Kidney (tissue), 14 donors: ENCODE results near the gene TMEM108. TPM values are rescaled to one million over a fixed set of nuclear protein-coding genes. Genes with fewer than 3 reads are reported as not detected.

Experiments
- DNase-seq, 5 donors: peaks; one replicate each; pipeline ENCODE4 v3.0.0-alpha.2; 2013 to 2020
- FAIRE-seq: peaks from 2 replicates; lab custom pipeline; 2012; peaks lifted over from hg19 to GRCh38; lab: Jason Lieb, UNC
- H3K27ac ChIP-seq, 2 donors: one replicate each; pipeline ENCODE4 v1.7.0; 2013; ENCODE audit warnings: low read depth in 2 of 2, low read length in 2 of 2, inconsistent platforms in 1 of 2
- H3K27me3 ChIP-seq: one replicate; pipeline ENCODE4 v1.7.1; 2013; ENCODE audit warnings: low read length, inconsistent platforms; ENCODE audit not compliant: control insufficient read depth, insufficient read depth
- H3K36me3 ChIP-seq, 3 donors: one replicate each; pipeline versions ENCODE4 v1.7.0 to v1.7.1; 2013; ENCODE audit warnings: low read length in 3 of 3, control low read depth in 1 of 3, inconsistent platforms in 1 of 3; ENCODE audit not compliant: insufficient read depth in 3 of 3, control insufficient read depth in 2 of 3
- H3K4me1 ChIP-seq, 3 donors: one replicate each; pipeline versions ENCODE4 v1.7.0 to v1.7.1; 2013; ENCODE audit warnings: low read length in 3 of 3, inconsistent platforms in 1 of 3, low read depth in 1 of 3; ENCODE audit not compliant: control insufficient read depth in 2 of 3, insufficient read depth in 2 of 3
- H3K4me3 ChIP-seq, 3 donors: one replicate each; pipeline versions ENCODE4 v1.7.0 to v1.8.1; 2013; ENCODE audit warnings: low read length in 3 of 3, control low read depth in 1 of 3, inconsistent platforms in 1 of 3
- H3K9ac ChIP-seq, 3 donors: one replicate each; pipeline versions ENCODE4 v1.7.0 to v1.7.1; 2013; ENCODE audit warnings: low read length in 3 of 3, control low read depth in 1 of 3, inconsistent platforms in 1 of 3
- H3K9me3 ChIP-seq, 3 donors: one replicate each; pipeline versions ENCODE4 v1.7.0 to v1.7.1; 2013; ENCODE audit warnings: low read length in 3 of 3, control low read depth in 1 of 3, inconsistent platforms in 1 of 3; ENCODE audit not compliant: control insufficient read depth in 2 of 3, insufficient read depth in 1 of 3
- intact Hi-C: fragments of 100-400 bp; cut with DNase I; formaldehyde crosslinking; loops from one replicate; pipeline ENCODE4 v1.11.1; 2022
- polyA plus RNA-seq: library from polyadenylated mRNA; stranded (reverse); fragments of 350-450 nt; fragmentation: Illumina TruSeq; extraction: RNeasy Lipid Tissue Mini Kit (QIAGEN cat#74804); gene quantifications from one replicate; pipeline ENCODE4 v1.2.3, GENCODE V29; 2014; ENCODE audit warnings: low read depth, low replicate concordance; ENCODE audit not compliant: insufficient read depth
- total RNA-seq: library from RNA; stranded (reverse); fragmentation: NEBNext Ultra II Directional; extraction: Animal tissue kit (Norgen Biotek cat#: 25700); gene quantifications from one replicate; pipeline ENCODE4 v1.2.1, GENCODE V29; 2021
- TF ChIP-seq, protein P1 (sequence below): IDR thresholded peaks from 3 replicates; pipeline ENCODE4 v1.5.1; 2012; ENCODE audit warnings: mild to moderate bottlenecking, moderate library complexity, borderline replicate concordance; ENCODE audit not compliant: insufficient read depth; ENCODE audit errors: extremely low read depth
- donor health status: control.
- donor health status: control.
- donor health status: control.
- donor health status: control.
- donor health status: control.
- donor health status: DM: yes; HTN: yes; CAD: no.
- donor health status: Normal renal cell carcinoma (clear cell type).

Gene TMEM108
- total and polyA plus RNA-seq, 2 donors from 2014 or later = 0.91 to 1.5 TPM

- H3K27me3 ChIP-seq = no peaks in the 10 kb centered on the region
- H3K9ac ChIP-seq = no peak overlapping the region
- no peak overlapping the region for H3K4me3 ChIP-seq
- no peaks in the 10 kb centered on the region for H3K9me3 ChIP-seq
- H3K27ac ChIP-seq = no peak overlapping the region
- intact Hi-C loops = no loop called here
- H3K36me3 ChIP-seq = no peaks in the 10 kb centered on the region
- no peaks in the 10 kb centered on the region for H3K4me1 ChIP-seq
- DNase-seq = no peak
- FAIRE-seq = no peak
- TF ChIP-seq, protein P1, sequence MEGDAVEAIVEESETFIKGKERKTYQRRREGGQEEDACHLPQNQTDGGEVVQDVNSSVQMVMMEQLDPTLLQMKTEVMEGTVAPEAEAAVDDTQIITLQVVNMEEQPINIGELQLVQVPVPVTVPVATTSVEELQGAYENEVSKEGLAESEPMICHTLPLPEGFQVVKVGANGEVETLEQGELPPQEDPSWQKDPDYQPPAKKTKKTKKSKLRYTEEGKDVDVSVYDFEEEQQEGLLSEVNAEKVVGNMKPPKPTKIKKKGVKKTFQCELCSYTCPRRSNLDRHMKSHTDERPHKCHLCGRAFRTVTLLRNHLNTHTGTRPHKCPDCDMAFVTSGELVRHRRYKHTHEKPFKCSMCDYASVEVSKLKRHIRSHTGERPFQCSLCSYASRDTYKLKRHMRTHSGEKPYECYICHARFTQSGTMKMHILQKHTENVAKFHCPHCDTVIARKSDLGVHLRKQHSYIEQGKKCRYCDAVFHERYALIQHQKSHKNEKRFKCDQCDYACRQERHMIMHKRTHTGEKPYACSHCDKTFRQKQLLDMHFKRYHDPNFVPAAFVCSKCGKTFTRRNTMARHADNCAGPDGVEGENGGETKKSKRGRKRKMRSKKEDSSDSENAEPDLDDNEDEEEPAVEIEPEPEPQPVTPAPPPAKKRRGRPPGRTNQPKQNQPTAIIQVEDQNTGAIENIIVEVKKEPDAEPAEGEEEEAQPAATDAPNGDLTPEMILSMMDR = no peak
Observed at GRCh38 chr3:133169331-133170068, 131.3 kb downstream of the TMEM108 start.

DNA sequence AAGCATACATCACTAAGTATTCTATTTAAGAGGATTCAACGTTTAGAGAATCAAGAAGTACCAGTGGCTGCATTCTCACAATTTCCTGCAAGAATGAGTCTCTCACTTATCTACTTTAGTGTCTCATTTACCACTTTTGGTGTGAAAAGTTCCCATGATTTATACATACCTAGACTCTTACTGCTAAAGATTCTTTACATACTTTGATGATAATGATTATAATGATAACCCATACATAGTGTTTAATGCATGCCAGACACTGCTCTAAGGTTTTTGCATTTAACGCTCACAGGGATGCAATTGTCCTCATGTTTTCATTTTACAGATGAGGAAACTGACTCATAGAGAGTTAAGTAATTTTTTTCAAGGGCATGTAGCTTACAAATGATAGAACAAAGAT is 133.6 kb downstream of the TMEM108 start:
- TF ChIP-seq, protein P1 = no peak
- H3K36me3 ChIP-seq = no peaks in the 10 kb centered on the region
- no peak overlapping the region for H3K9ac ChIP-seq
- DNase-seq = no peak
- H3K9me3 ChIP-seq = no peaks in the 10 kb centered on the region
- no peaks in the 10 kb centered on the region for H3K27me3 ChIP-seq
- no peaks in the 10 kb centered on the region for H3K4me1 ChIP-seq
- intact Hi-C loops = no loop called here
- no peak overlapping the region for H3K4me3 ChIP-seq
- no peak for FAIRE-seq
- H3K27ac ChIP-seq = no peak overlapping the region

- TF ChIP-seq, protein P1 = no peak
- H3K36me3 ChIP-seq = no peaks in the 10 kb centered on the region
- DNase-seq (no peak), FAIRE-seq (no peak)
- H3K9me3 ChIP-seq = no peaks in the 10 kb centered on the region
- no peaks in the 10 kb centered on the region for H3K4me1 ChIP-seq
- H3K27me3 ChIP-seq = no peaks in the 10 kb centered on the region
- H3K27ac ChIP-seq = no peak overlapping the region
- no peak overlapping the region for H3K9ac ChIP-seq
- intact Hi-C loops = no loop called here
- H3K4me3 ChIP-seq = no peak overlapping the region
Observed at GRCh38 chr3:133181392-133182150, 143.4 kb downstream of the TMEM108 start.
